Esophagus squamous epithelium (tissue), 4 donors: ENCODE results near the gene FNBP1L.

Experiments used
- CTCF ChIP-seq, 6 experiments: fragments of 450-650 bp in 4 of 6; fragments of 200-600 bp in 2 of 6; sonication (generic) in 2 of 6; IDR thresholded peaks; one replicate each; pipeline ENCODE4 v1.5.1; 2016 to 2019; ENCODE audit warnings: antibody characterized with exemption in 6 of 6, mild to moderate bottlenecking in 4 of 6, moderate library complexity in 4 of 6
- POLR2A ChIP-seq, 4 donors: fragments of 450-650 bp; IDR thresholded peaks; one replicate each; pipeline ENCODE4 v1.6.1; 2017; ENCODE audit warnings: antibody characterized with exemption in 4 of 4, mild to moderate bottlenecking in 4 of 4, moderate library complexity in 3 of 4

GRCh38 chr1:93441589-93441988 lies 6.3 kb upstream of the FNBP1L start:
- TF ChIP-seq POLR2A (IDR thresholded peaks at IDR 0.05) (no peak), CTCF (IDR thresholded peaks at IDR 0.05) (no peak)
